ENCODE measurements around the gene TRIM71.
"Not testable (repeated sequence)": the region's sequence is repeated elsewhere in the genome, so short reads cannot be mapped to it uniquely, and the experiment has no call there.

The TRIM71 gene

DNA sequence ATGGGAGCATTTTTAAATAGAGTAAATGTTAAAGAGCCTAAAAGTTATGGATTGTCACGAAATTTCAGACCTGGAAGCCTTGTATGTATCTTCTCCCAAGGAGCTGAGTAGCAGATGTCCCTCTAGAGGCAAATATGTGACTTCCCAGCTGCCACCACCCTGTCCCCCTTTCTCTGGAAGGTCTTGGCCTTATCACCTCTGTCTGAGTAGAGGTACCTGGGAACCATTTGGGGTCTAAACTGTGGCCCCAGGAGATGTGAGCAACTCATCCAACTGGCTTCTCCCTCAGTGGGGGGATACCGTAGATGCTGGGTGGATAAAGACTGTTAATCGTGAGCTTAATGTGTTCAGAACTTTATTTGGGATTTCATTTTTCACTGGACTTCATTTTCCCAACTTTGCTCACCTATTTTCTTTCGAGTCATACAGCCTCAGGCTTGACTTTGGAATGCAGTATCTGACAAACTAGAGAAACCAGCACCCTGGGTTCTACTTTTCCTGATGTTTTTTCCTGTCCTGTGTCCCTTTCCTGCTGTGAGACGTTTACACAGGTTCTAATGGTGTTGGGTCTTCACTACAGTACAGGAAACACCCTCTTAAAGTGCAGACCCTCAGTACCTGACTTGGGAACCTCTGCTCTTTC lies 80.3 kb downstream of the TRIM71 start:
- Histone ChIP-seq H3K36me3 (ENCODE audit: control insufficient read depth in 1 of 2, insufficient read depth in 2 of 2, low read depth in 1 of 2, low read length in 2 of 2) (no peaks in the 10 kb centered on the region), H2BK5ac (ENCODE audit: low read depth, low read length, poor library complexity, severe bottlenecking) (no peak overlapping the region)
- WGBS, result 78% methylated on average over 4 of the region's 5 CpGs

DNA sequence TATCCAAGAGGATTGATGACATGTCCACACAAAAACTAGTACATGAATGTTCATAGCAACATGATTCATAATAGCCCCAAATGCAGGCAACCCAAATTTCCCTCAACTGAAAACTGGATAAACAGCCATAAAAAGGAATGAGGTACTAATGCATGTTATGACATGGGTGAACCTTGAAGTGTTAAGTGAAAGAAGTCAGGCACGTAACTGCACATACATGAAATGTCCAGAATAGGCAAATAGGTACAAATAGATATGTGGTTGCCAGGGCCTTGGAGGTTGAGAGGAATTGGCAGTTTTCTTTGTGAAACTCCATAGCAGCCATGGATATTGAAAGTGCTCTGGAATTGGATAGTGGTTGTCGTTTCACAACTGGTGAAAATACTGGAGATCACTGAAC lies 81.5 kb downstream of the TRIM71 start:
- H2BK5ac ChIP-seq (ENCODE audit: low read depth, low read length, poor library complexity, severe bottlenecking), result no peak overlapping the region
- 95% methylated on average over 1 of the region's 2 CpGs for WGBS
- H2BK12ac ChIP-seq (ENCODE audit: low read length in 2 of 2), result no peak overlapping the region
- H3K9me3 ChIP-seq (ENCODE audit: control insufficient read depth, low read length), result no peaks in the 10 kb centered on the region
- H3K4ac ChIP-seq (ENCODE audit: low read depth in 1 of 2, low read length in 2 of 2), result no peak overlapping the region
- H3K14ac ChIP-seq (ENCODE audit: low read length in 2 of 2), result no peak overlapping the region
- no peak overlapping the region for H3K4me3 ChIP-seq (ENCODE audit: insufficient read depth in 1 of 2, low read depth in 1 of 2, low read length in 2 of 2)
- H3K4me1 ChIP-seq (ENCODE audit: control insufficient read depth, insufficient read depth, low read depth, low read length), result peaks cover 3% of the 10 kb centered on the region
- H2BK15ac ChIP-seq (ENCODE audit: low read depth, poor library complexity, severe bottlenecking), result no peak overlapping the region
- H4K91ac ChIP-seq (ENCODE audit: low read length), result no peak overlapping the region
- no peak overlapping the region for H3K4me2 ChIP-seq (ENCODE audit: low read length, poor library complexity, severe bottlenecking)
- H3K9ac ChIP-seq (ENCODE audit: low read length), result no peak overlapping the region
- no peak overlapping the region for H4K8ac ChIP-seq (ENCODE audit: low read length)
- no peaks in the 10 kb centered on the region for H3K36me3 ChIP-seq (ENCODE audit: control insufficient read depth in 1 of 2, insufficient read depth in 2 of 2, low read depth in 1 of 2, low read length in 2 of 2)
- H3K27ac ChIP-seq (ENCODE audit: low read length, poor library complexity, severe bottlenecking), result no peak overlapping the region
- H3K27me3 ChIP-seq (ENCODE audit: control insufficient read depth in 1 of 2, insufficient read depth in 1 of 2, low read length in 2 of 2), result peaks cover 26 to 46% of the 10 kb centered on the region in 2 experiments
- H3K79me1 ChIP-seq (replicated peaks; ENCODE audit: low read length, poor library complexity, severe bottlenecking), result no peaks in the 10 kb centered on the region
- H3K18ac ChIP-seq (ENCODE audit: low read depth in 1 of 2, low read length in 2 of 2), result no peak overlapping the region
- no peak for DNase-seq
- no peak overlapping the region for H2AK5ac ChIP-seq (ENCODE audit: low read length, severe bottlenecking)
- H3K23ac ChIP-seq (ENCODE audit: low read length in 2 of 2), result no peak overlapping the region
- H2AFZ ChIP-seq (ENCODE audit: low read depth, low read length), result no peak overlapping the region
- H2BK120ac ChIP-seq (ENCODE audit: low read depth, low read length), result no peak overlapping the region

More for the DNA sequence above, 80.3 kb downstream of the TRIM71 start:
- Histone ChIP-seq H3K14ac (ENCODE audit: low read length in 2 of 2) (no peak overlapping the region), H2BK12ac (ENCODE audit: low read length in 2 of 2) (no peak overlapping the region), H3K27me3 (ENCODE audit: control insufficient read depth in 1 of 2, insufficient read depth in 1 of 2, low read length in 2 of 2) (peaks cover 29 to 58% of the 10 kb centered on the region in 2 experiments), H4K8ac (ENCODE audit: low read length) (no peak overlapping the region), H3K18ac (ENCODE audit: low read depth in 1 of 2, low read length in 2 of 2) (no peak overlapping the region), H2AK5ac (ENCODE audit: low read length, severe bottlenecking) (no peak overlapping the region), H3K4me2 (ENCODE audit: low read length, poor library complexity, severe bottlenecking) (no peak overlapping the region), H3K23ac (ENCODE audit: low read length in 2 of 2) (no peak overlapping the region), H3K9ac (ENCODE audit: low read length) (no peak overlapping the region), H3K9me3 (ENCODE audit: control insufficient read depth, low read length) (no peaks in the 10 kb centered on the region), H3K27ac (ENCODE audit: low read length, poor library complexity, severe bottlenecking) (no peak overlapping the region), H4K91ac (ENCODE audit: low read length) (no peak overlapping the region), H2BK120ac (ENCODE audit: low read depth, low read length) (no peak overlapping the region), H2BK15ac (ENCODE audit: low read depth, poor library complexity, severe bottlenecking) (no peak overlapping the region), H3K79me1 (replicated peaks; ENCODE audit: low read length, poor library complexity, severe bottlenecking) (no peaks in the 10 kb centered on the region), H3K4ac (ENCODE audit: low read depth in 1 of 2, low read length in 2 of 2) (no peak overlapping the region), H2AFZ (ENCODE audit: low read depth, low read length) (no peak overlapping the region), H3K4me3 (ENCODE audit: insufficient read depth in 1 of 2, low read depth in 1 of 2, low read length in 2 of 2) (no peak overlapping the region), H3K4me1 (ENCODE audit: control insufficient read depth, insufficient read depth, low read depth, low read length) (peaks cover 3% of the 10 kb centered on the region)
- DNase-seq, result no peak

DNA sequence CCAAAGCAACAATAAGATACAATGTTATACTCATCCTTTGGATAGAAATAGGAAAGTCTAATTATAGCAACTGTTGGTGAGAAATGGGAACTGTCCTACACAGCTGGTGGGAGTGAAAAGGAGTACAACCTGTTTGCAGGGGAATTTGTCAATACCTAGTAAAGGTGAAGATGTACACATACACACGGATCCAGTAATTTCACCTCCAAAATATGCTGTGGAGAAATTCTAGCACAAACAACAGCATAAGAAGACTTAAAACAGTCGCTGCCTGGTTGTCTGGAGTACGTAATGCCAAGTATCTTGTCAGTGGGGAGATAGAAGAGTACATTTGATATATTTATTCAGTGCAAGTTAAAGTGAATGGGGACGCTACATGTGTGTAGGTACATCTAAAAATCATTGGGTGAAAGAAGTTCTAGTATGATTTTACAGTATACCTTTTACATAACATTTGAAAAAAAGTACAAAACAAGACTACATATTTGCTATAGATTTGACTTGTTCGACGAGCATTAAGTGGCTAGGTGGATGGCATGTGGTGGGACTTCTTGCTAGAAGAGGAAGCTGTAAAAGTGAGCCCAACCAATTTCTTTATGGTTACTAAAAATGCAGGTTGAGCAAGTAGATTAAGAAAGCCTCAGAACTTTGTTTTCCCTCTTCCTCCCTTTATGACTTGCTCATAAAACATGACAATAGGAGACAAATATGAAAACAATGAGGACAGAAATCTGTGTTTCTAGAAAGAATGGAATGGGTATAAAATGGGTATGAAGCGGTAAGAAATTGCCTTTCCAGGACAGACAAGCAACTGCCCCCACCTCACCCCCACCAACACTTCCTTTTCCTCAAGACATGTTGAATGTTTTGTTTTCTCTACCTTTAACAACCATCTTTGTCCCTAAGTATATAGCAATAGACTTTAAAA lies 83.5 kb downstream of the TRIM71 start:
- Histone ChIP-seq H3K23ac (ENCODE audit: low read length in 2 of 2) (no peak overlapping the region), H3K18ac (ENCODE audit: low read depth in 1 of 2, low read length in 2 of 2) (no peak overlapping the region), H3K27me3 (ENCODE audit: control insufficient read depth in 1 of 2, insufficient read depth in 1 of 2, low read length in 2 of 2) (peaks cover 10 to 28% of the 10 kb centered on the region in 2 experiments), H3K4ac (ENCODE audit: low read depth in 1 of 2, low read length in 2 of 2) (no peak overlapping the region), H3K14ac (ENCODE audit: low read length in 2 of 2) (no peak overlapping the region), H4K8ac (ENCODE audit: low read length) (no peak overlapping the region), H2BK5ac (ENCODE audit: low read depth, low read length, poor library complexity, severe bottlenecking) (no peak overlapping the region), H3K9ac (ENCODE audit: low read length) (no peak overlapping the region), H2AFZ (ENCODE audit: low read depth, low read length) (no peak overlapping the region), H2BK15ac (ENCODE audit: low read depth, poor library complexity, severe bottlenecking) (no peak overlapping the region), H3K4me1 (ENCODE audit: control insufficient read depth, insufficient read depth, low read depth, low read length) (peaks cover 3% of the 10 kb centered on the region), H2BK12ac (ENCODE audit: low read length in 2 of 2) (no peak overlapping the region), H3K4me2 (ENCODE audit: low read length, poor library complexity, severe bottlenecking) (no peak overlapping the region), H3K79me1 (replicated peaks; ENCODE audit: low read length, poor library complexity, severe bottlenecking) (no peaks in the 10 kb centered on the region), H3K36me3 (ENCODE audit: control insufficient read depth in 1 of 2, insufficient read depth in 2 of 2, low read depth in 1 of 2, low read length in 2 of 2) (no peaks in the 10 kb centered on the region), H3K27ac (ENCODE audit: low read length, poor library complexity, severe bottlenecking) (no peak overlapping the region), H4K91ac (ENCODE audit: low read length) (no peak overlapping the region), H2AK5ac (ENCODE audit: low read length, severe bottlenecking) (no peak overlapping the region), H3K4me3 (ENCODE audit: insufficient read depth in 1 of 2, low read depth in 1 of 2, low read length in 2 of 2) (no peak overlapping the region), H3K9me3 (ENCODE audit: control insufficient read depth, low read length) (no peaks in the 10 kb centered on the region), H2BK120ac (ENCODE audit: low read depth, low read length) (no peak overlapping the region)
- no peak for DNase-seq
- WGBS, result 76% methylated on average over 4 of the region's 7 CpGs

DNA sequence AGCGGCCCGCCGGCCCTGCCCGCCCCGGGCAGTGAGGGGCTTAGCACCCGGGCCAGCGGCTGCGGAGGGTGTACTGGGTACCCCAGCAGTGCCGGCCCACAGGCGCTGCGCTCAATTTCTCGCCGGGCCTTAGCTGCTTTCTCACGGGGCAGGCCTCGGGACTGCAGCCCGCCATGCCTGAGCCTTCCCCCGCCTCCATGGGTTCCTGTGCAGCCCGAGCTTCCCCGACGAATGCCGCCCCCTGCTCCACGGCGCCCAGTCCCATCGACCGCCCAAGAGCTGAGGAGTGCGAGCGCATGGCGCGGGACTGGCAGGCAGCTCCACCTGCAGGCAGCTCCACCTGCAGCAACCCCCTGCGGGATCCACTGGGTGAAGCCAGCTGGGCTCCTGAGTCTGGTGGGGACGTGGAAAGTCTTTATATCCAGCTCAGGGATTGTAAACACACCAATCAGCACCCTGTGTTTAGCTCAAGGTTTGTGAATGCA lies 85.1 kb downstream of the TRIM71 start:
- H3K9me3 ChIP-seq (ENCODE audit: control insufficient read depth, low read length); H3K14ac ChIP-seq (ENCODE audit: low read length in 2 of 2); H3K4ac ChIP-seq (ENCODE audit: low read depth in 1 of 2, low read length in 2 of 2); H2BK15ac ChIP-seq (ENCODE audit: low read depth, poor library complexity, severe bottlenecking); H4K8ac ChIP-seq (ENCODE audit: low read length); H2BK120ac ChIP-seq (ENCODE audit: low read depth, low read length); H3K27ac ChIP-seq (ENCODE audit: low read length, poor library complexity, severe bottlenecking); H4K91ac ChIP-seq (ENCODE audit: low read length); H3K18ac ChIP-seq (ENCODE audit: low read depth in 1 of 2, low read length in 2 of 2); H3K4me3 ChIP-seq (ENCODE audit: insufficient read depth in 1 of 2, low read depth in 1 of 2, low read length in 2 of 2); H2BK5ac ChIP-seq (ENCODE audit: low read depth, low read length, poor library complexity, severe bottlenecking); H3K23ac ChIP-seq (ENCODE audit: low read length in 2 of 2); H3K4me1 ChIP-seq (ENCODE audit: control insufficient read depth, insufficient read depth, low read depth, low read length); H2BK12ac ChIP-seq (ENCODE audit: low read length in 2 of 2); H3K79me1 ChIP-seq (replicated peaks; ENCODE audit: low read length, poor library complexity, severe bottlenecking); H3K9ac ChIP-seq (ENCODE audit: low read length); H2AK5ac ChIP-seq (ENCODE audit: low read length, severe bottlenecking); H3K36me3 ChIP-seq (ENCODE audit: control insufficient read depth in 1 of 2, insufficient read depth in 2 of 2, low read depth in 1 of 2, low read length in 2 of 2); H2AFZ ChIP-seq (ENCODE audit: low read depth, low read length); DNase-seq: not testable (repeated sequence)
- WGBS, result 93% methylated on average over 29 of the region's 31 CpGs
- peaks cover 8 to 25% of the 10 kb centered on the region in 2 experiments for H3K27me3 ChIP-seq (ENCODE audit: control insufficient read depth in 1 of 2, insufficient read depth in 1 of 2, low read length in 2 of 2)
- H3K4me2 ChIP-seq (ENCODE audit: low read length, poor library complexity, severe bottlenecking), result peak overlapping the region; percentile 50
